Natural killer cell (primary cell): Measurements from ENCODE around the gene PUDP. TPM values are rescaled to one million over a fixed set of nuclear protein-coding genes. Genes with fewer than 3 reads are reported as not detected.
A peak's percentile ranks its signal among the peaks of the same experiment; 100 is the strongest.

Source experiments
- ATAC-seq, 3 donors: fragments of 150-1000 bp in 2 of 3; fragments of 200-7000 bp in 1 of 3; cut with Tn5 transposase; 1 replicate in 1 of 3; 2 replicates in 2 of 3; pipeline ENCODE4 v1.10.0; 2021; ENCODE audit warnings: mild to moderate bottlenecking in 2 of 3, moderate library complexity in 2 of 3
- DNase-seq, 2 donors: peaks; one replicate each; pipeline versions ENCODE4 v3.0.0 to v3.0.0-alpha.2; 2013 to 2021; ENCODE audit warnings: mixed read lengths in 1 of 2
- H3K27ac ChIP-seq: one replicate; pipeline ENCODE4 v1.5.1; 2013; ENCODE audit warnings: mild to moderate bottlenecking, low read length
- H3K27me3 ChIP-seq: one replicate; pipeline ENCODE4 v1.6.1; 2013; ENCODE audit warnings: low read length; ENCODE audit not compliant: control insufficient read depth, insufficient read depth
- H3K36me3 ChIP-seq: one replicate; pipeline ENCODE4 v1.6.1; 2013; ENCODE audit warnings: low read length; ENCODE audit not compliant: control insufficient read depth, insufficient read depth
- H3K4me1 ChIP-seq: one replicate; pipeline ENCODE4 v1.6.1; 2013; ENCODE audit warnings: low read length; ENCODE audit not compliant: control insufficient read depth, insufficient read depth
- H3K4me3 ChIP-seq: one replicate; pipeline ENCODE4 v1.5.1; 2013; ENCODE audit warnings: low read length
- H3K9me3 ChIP-seq: one replicate; pipeline ENCODE4 v1.6.1; 2013; ENCODE audit warnings: low read length; ENCODE audit not compliant: control insufficient read depth, insufficient read depth
- H3K27ac Mint-ChIP-seq, 2 donors: one replicate each; pipeline ENCODE4 v1.8.0; 2022; ENCODE audit warnings: mild to moderate bottlenecking in 2 of 2, mixed read lengths in 2 of 2, moderate library complexity in 1 of 2
- H3K27me3 Mint-ChIP-seq, 2 donors: one replicate each; pipeline ENCODE4 v1.8.0; 2022; ENCODE audit warnings: low read depth in 2 of 2, mixed read lengths in 2 of 2
- H3K36me3 Mint-ChIP-seq: one replicate; pipeline ENCODE4 v1.8.0; 2022; ENCODE audit warnings: mixed read lengths
- H3K4me1 Mint-ChIP-seq, 2 donors: one replicate each; pipeline ENCODE4 v1.8.0; 2022; ENCODE audit warnings: mixed read lengths in 2 of 2
- H3K4me3 Mint-ChIP-seq: one replicate; pipeline ENCODE4 v1.8.0; 2022; ENCODE audit warnings: mild to moderate bottlenecking, moderate library complexity, mixed read lengths
- H3K9me3 Mint-ChIP-seq, 2 donors: one replicate each; pipeline ENCODE4 v1.8.0; 2022; ENCODE audit warnings: mixed read lengths in 2 of 2
- WGBS: methylation state at CpG from one replicate; pipeline ENCODE4 v1.1.7; 2013; ENCODE audit warnings: missing lambda C conversion rate; ENCODE audit not compliant: insufficient coverage; 5-methylcytosine and 5-hydroxymethylcytosine counted together
- intact Hi-C: fragments of 100-400 bp; cut with micrococcal nuclease; formaldehyde crosslinking; loops from one replicate; pipeline ENCODE4 v1.14.2; 2022
- total RNA-seq, 4 donors: library from RNA; stranded (reverse); fragments of 120-200 nt in 1 of 4; gene quantifications; one replicate each; pipeline versions ENCODE4 v1.2.3 to v1.2.4, GENCODE V29; 2013 to 2022
- TF ChIP-seq, protein P1 (sequence below): fragments of 200-600 bp; IDR thresholded peaks from one replicate; pipeline ENCODE4 v1.8.0; 2022; ENCODE audit warnings: antibody characterized with exemption

PUDP gene
- total RNA-seq, 3 donors from 2014 or later (not counting 1 experiment from before 2014, with no cell fraction given) = 5.4 to 11.4 (median 5.6) TPM

DNA sequence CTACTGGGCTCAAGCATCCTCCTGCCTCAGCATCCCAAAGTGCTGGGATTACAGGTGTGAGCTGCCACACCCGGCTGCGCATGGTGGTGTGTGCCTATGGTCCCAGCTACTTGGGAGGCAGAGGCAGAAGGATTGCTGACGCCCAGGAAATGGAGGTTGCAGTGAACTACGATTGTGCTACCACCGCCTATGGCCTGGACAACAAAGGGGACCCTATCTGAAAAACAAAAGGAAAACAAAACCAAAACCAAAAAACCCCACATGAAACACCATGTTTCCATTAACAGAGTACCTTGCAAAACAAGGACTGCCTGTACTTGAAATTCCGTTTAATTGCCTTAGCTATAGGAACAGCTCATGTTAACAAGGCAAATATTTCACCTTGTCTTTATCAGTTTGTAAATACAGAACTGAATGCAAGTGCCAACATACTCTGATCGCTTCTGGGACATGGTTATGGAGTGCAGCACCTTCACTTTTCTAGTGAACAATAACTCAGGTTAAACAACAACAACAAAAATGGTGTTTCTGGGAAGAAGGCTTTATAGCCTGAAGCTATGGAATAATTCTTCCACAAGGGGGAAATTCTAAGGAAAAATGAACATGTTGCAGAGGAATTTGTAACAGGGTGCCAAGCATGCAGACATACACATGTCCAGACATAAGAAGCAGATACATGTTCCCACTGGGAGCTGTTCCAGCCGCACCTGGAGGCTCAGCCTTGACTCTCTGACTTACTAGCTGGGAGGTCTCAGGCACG, 73.6 kb downstream of the PUDP start:
- Histone ChIP-seq H3K27me3 (no peaks in the 10 kb centered on the region), H3K4me3 (no peak overlapping the region), H3K4me1 (peaks cover 29% of the 10 kb centered on the region), H3K27ac (no peak overlapping the region), H3K9me3 (no peaks in the 10 kb centered on the region), H3K36me3 (no peaks in the 10 kb centered on the region)
- whole genome bisulfite sequencing = 68% methylated on average over 8 of the region's 9 CpGs
- Mint-ChIP-seq H3K27ac (peak overlapping the region; percentile 35 to 62), H3K4me1 (peaks cover 37 to 50% of the 10 kb centered on the region in 2 donors), H3K9me3 (no peaks in the 10 kb centered on the region), H3K36me3 (no peaks in the 10 kb centered on the region), H3K4me3 (no peak overlapping the region), H3K27me3 (no peaks in the 10 kb centered on the region)
- intact Hi-C loops = no loop called here
- ATAC-seq (no peak), DNase-seq (no peak)
- TF ChIP-seq, protein P1, sequence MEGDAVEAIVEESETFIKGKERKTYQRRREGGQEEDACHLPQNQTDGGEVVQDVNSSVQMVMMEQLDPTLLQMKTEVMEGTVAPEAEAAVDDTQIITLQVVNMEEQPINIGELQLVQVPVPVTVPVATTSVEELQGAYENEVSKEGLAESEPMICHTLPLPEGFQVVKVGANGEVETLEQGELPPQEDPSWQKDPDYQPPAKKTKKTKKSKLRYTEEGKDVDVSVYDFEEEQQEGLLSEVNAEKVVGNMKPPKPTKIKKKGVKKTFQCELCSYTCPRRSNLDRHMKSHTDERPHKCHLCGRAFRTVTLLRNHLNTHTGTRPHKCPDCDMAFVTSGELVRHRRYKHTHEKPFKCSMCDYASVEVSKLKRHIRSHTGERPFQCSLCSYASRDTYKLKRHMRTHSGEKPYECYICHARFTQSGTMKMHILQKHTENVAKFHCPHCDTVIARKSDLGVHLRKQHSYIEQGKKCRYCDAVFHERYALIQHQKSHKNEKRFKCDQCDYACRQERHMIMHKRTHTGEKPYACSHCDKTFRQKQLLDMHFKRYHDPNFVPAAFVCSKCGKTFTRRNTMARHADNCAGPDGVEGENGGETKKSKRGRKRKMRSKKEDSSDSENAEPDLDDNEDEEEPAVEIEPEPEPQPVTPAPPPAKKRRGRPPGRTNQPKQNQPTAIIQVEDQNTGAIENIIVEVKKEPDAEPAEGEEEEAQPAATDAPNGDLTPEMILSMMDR = no peak

GRCh38 chrX:7073336-7073735, 74.6 kb downstream of the PUDP start:
- Mint-ChIP-seq H3K36me3 (no peaks in the 10 kb centered on the region), H3K4me1 (peaks cover 47 to 60% of the 10 kb centered on the region in 2 donors), H3K9me3 (no peaks in the 10 kb centered on the region), H3K27ac (peak overlapping the region in 1 of 2 donors; percentile 62), H3K27me3 (no peaks in the 10 kb centered on the region), H3K4me3 (no peak overlapping the region)
- ATAC-seq = no peak
- no peak overlapping the region for H3K27ac ChIP-seq
- no peaks in the 10 kb centered on the region for H3K9me3 ChIP-seq
- no peaks in the 10 kb centered on the region for H3K36me3 ChIP-seq
- H3K27me3 ChIP-seq = no peaks in the 10 kb centered on the region
- WGBS = 100% methylated on average over 3 of the region's 3 CpGs
- DNase-seq = no peak
- TF ChIP-seq, protein P1 = no peak
- H3K4me3 ChIP-seq = no peak overlapping the region
- intact Hi-C loops = no loop called here
- H3K4me1 ChIP-seq = peaks cover 37% of the 10 kb centered on the region

DNA sequence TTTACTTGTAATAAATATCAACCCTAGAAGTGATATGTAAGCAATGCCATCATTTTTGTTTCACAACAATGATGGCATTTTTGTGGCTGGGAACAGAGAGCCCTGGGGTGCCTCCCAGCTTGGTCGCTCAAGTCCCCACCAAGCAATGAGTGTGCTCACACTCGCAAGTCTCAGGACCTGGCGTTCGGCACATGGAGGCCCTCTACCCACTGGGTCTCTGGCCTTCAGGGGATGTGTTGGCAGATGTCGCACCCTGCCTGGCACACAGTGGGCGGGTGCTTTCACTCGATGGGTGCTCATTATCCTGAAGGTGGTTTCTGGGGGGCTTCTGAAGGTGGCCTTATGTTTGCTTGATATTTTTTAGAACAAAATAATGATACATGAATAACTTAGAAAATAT, 75.1 kb downstream of the PUDP start:
- WGBS = 98% methylated on average over 7 of the region's 7 CpGs
- Mint-ChIP-seq H3K36me3 (no peaks in the 10 kb centered on the region), H3K4me1 (peaks cover 50 to 63% of the 10 kb centered on the region in 2 donors)

More for the DNA sequence above, 75.1 kb downstream of the PUDP start:
- Mint-ChIP-seq H3K9me3 (no peaks in the 10 kb centered on the region), H3K27ac (no peak overlapping the region), H3K4me3 (no peak overlapping the region), H3K27me3 (no peaks in the 10 kb centered on the region)
- TF ChIP-seq, protein P1 = no peak
- no peak overlapping the region for H3K27ac ChIP-seq
- no peaks in the 10 kb centered on the region for H3K27me3 ChIP-seq
- peaks cover 37% of the 10 kb centered on the region for H3K4me1 ChIP-seq
- no peak overlapping the region for H3K4me3 ChIP-seq
- H3K36me3 ChIP-seq = no peaks in the 10 kb centered on the region
- no peaks in the 10 kb centered on the region for H3K9me3 ChIP-seq
- intact Hi-C loops = no loop called here
- DNase-seq = no peak
- no peak for ATAC-seq
